Glutamatergic neuron (in vitro differentiated cells): ENCODE data around the gene TRAPPC14. TPM values are rescaled to one million over a fixed set of nuclear protein-coding genes. Genes with fewer than 3 reads are reported as not detected.

Experiments used
- DNase-seq: peaks from one replicate; pipeline ENCODE4 v3.0.0; 2022
- H3K27ac Mint-ChIP-seq: one replicate; pipeline ENCODE4 v1.8.0; 2020; ENCODE audit warnings: mild to moderate bottlenecking, mixed read lengths, inconsistent platforms; ENCODE audit not compliant: unreplicated experiment
- H3K27me3 Mint-ChIP-seq: one replicate; pipeline ENCODE4 v1.8.0; 2020; ENCODE audit warnings: mild to moderate bottlenecking, moderate library complexity, mixed read lengths, inconsistent platforms; ENCODE audit not compliant: unreplicated experiment
- H3K36me3 Mint-ChIP-seq: one replicate; pipeline ENCODE4 v1.8.0; 2020; ENCODE audit warnings: mild to moderate bottlenecking, mixed read lengths, inconsistent platforms; ENCODE audit not compliant: unreplicated experiment
- H3K4me1 Mint-ChIP-seq: one replicate; pipeline ENCODE4 v1.8.0; 2020; ENCODE audit warnings: mild to moderate bottlenecking, low read depth, mixed read lengths, inconsistent platforms; ENCODE audit not compliant: unreplicated experiment
- H3K4me3 Mint-ChIP-seq: one replicate; pipeline ENCODE4 v1.8.0; 2020; ENCODE audit warnings: mild to moderate bottlenecking, mixed read lengths, inconsistent platforms; ENCODE audit not compliant: unreplicated experiment
- H3K9me3 Mint-ChIP-seq: one replicate; pipeline ENCODE4 v1.8.0; 2020; ENCODE audit warnings: mild to moderate bottlenecking, moderate library complexity, mixed read lengths, inconsistent platforms; ENCODE audit not compliant: unreplicated experiment
- total RNA-seq: library from RNA; stranded (reverse); fragmentation: NEBNext Ultra II Directional; extraction: Animal tissue kit (Norgen Biotek cat#: 25700); gene quantifications from one replicate; pipeline ENCODE4 v1.2.1, GENCODE V29; 2021; ENCODE audit not compliant: unreplicated experiment
- TF ChIP-seq, protein P1 (sequence below): fragments of 200-600 bp; sonication (generic); IDR thresholded peaks from one replicate; pipeline ENCODE4 v1.5.0; 2021; ENCODE audit not compliant: partially characterized antibody, unreplicated experiment

TRAPPC14 gene
- total RNA-seq, 1 donor from 2014 or later: 42.4 TPM

GRCh38 chr7:100167912-100168323, 9.4 kb upstream of the TRAPPC14 start:
- Mint-ChIP-seq H3K27ac (peak overlapping the region; percentile 11), H3K27me3 (peaks cover 26% of the 10 kb centered on the region), H3K36me3 (peaks cover 4% of the 10 kb centered on the region), H3K9me3 (peaks cover 10% of the 10 kb centered on the region), H3K4me3 (peak overlapping the region; percentile 66), H3K4me1 (peaks cover 26% of the 10 kb centered on the region)
- no peak for DNase-seq
- TF ChIP-seq, protein P1, sequence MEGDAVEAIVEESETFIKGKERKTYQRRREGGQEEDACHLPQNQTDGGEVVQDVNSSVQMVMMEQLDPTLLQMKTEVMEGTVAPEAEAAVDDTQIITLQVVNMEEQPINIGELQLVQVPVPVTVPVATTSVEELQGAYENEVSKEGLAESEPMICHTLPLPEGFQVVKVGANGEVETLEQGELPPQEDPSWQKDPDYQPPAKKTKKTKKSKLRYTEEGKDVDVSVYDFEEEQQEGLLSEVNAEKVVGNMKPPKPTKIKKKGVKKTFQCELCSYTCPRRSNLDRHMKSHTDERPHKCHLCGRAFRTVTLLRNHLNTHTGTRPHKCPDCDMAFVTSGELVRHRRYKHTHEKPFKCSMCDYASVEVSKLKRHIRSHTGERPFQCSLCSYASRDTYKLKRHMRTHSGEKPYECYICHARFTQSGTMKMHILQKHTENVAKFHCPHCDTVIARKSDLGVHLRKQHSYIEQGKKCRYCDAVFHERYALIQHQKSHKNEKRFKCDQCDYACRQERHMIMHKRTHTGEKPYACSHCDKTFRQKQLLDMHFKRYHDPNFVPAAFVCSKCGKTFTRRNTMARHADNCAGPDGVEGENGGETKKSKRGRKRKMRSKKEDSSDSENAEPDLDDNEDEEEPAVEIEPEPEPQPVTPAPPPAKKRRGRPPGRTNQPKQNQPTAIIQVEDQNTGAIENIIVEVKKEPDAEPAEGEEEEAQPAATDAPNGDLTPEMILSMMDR: no peak

- TF ChIP-seq, protein P1: no peak
- H3K27me3 Mint-ChIP-seq: peaks cover 26% of the 10 kb centered on the region
- DNase-seq: no peak
- H3K27ac Mint-ChIP-seq: peak overlapping the region; percentile 11
- peaks cover 4% of the 10 kb centered on the region for H3K36me3 Mint-ChIP-seq
- peaks cover 10% of the 10 kb centered on the region for H3K9me3 Mint-ChIP-seq
- H3K4me3 Mint-ChIP-seq: peak overlapping the region; percentile 66
- H3K4me1 Mint-ChIP-seq: peaks cover 26% of the 10 kb centered on the region
These were observed 8.7 kb upstream of the TRAPPC14 start for GRCh38 chr7:100166970-100167911.

GRCh38 chr7:100166317-100166940, 7.9 kb upstream of the TRAPPC14 start:
- Mint-ChIP-seq H3K4me3 (peak overlapping the region; percentile 20), H3K36me3 (peaks cover 4% of the 10 kb centered on the region), H3K9me3 (peaks cover 7% of the 10 kb centered on the region), H3K27ac (no peak overlapping the region), H3K4me1 (peaks cover 24% of the 10 kb centered on the region), H3K27me3 (peaks cover 27% of the 10 kb centered on the region)
- TF ChIP-seq, protein P1: no peak
- DNase-seq: no peak

DNA sequence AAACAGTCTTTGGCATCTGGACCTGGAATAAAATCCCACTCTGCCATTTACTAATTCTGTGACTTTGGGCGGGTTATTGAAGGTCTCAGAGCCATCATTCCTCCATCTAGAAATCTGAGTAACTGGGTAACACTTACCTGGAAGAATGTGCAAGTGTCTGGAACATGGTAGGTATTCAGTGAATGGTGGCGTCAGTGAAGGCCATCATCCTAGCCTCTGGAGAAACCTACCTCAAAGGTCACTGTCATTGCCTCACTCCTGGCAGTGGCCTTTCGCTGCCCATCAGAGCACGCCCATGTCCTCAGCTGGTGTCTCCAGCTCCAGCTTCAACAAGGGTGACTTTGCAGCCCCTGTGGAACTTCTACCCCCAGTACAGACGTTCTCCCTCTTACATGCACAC, 5.3 kb upstream of the TRAPPC14 start:
- peaks cover 19% of the 10 kb centered on the region for H3K4me1 Mint-ChIP-seq
- H3K36me3 Mint-ChIP-seq: no peaks in the 10 kb centered on the region
- H3K4me3 Mint-ChIP-seq: no peak overlapping the region
- peaks cover 23% of the 10 kb centered on the region for H3K27me3 Mint-ChIP-seq
- peaks cover 4% of the 10 kb centered on the region for H3K9me3 Mint-ChIP-seq
- H3K27ac Mint-ChIP-seq: no peak overlapping the region
- TF ChIP-seq, protein P1: no peak
- DNase-seq: no peak
